K562 (cell line): ENCODE results near the gene CTRB2.

Experiments
- BHLHE40 ChIP-seq: IDR thresholded peaks from 2 replicates; pipeline ENCODE4 v1.6.1; 2011; ENCODE audit warnings: low read length, improper control_type of control experiment
- GATAD2B ChIP-seq: fragments of 450-650 bp; IDR thresholded peaks from 2 replicates; pipeline ENCODE4 v1.6.1; 2017; ENCODE audit warnings: mild to moderate bottlenecking, borderline replicate concordance
- POLR2A ChIP-seq: fragments of 450-650 bp; conservative IDR thresholded peaks from 2 replicates; pipeline ENCODE4 v1.6.1; 2016
- POLR2AphosphoS5 ChIP-seq: IDR thresholded peaks from 2 replicates; pipeline ENCODE4 v1.6.1; 2011; ENCODE audit warnings: mild to moderate bottlenecking, low read depth, low read length, moderate library complexity; ENCODE audit not compliant: control insufficient read depth, insufficient read depth
- PTBP1 ChIP-seq: fragments of 200-400 bp; formaldehyde crosslinking; IDR thresholded peaks from 2 replicates; pipeline ENCODE4 v1.6.1; 2017; ENCODE audit warnings: low read depth, low read length
- RAD21 ChIP-seq, 2 experiments: fragments of 250-450 bp in 1 of 2; fragments of 450-650 bp in 1 of 2; sonication (Bioruptor Pico) in 1 of 2; formaldehyde crosslinking in 1 of 2; IDR thresholded peaks in 1 of 2; conservative IDR thresholded peaks in 1 of 2; 2 replicates each; pipeline versions ENCODE4 v1.4.0 to v1.8.0; 2020 to 2022; ENCODE audit warnings: mild to moderate bottlenecking in 2 of 2, moderate library complexity in 1 of 2
- SIX5 ChIP-seq, 2 experiments: IDR thresholded peaks; 2 replicates each; pipeline ENCODE4 v1.6.1; 2011; ENCODE audit warnings: low read length in 2 of 2, borderline replicate concordance in 1 of 2, low read depth in 1 of 2, mild to moderate bottlenecking in 1 of 2, moderate library complexity in 1 of 2; ENCODE audit not compliant: insufficient read depth in 1 of 2
- SMAD3 ChIP-seq: fragments of 450-650 bp; formaldehyde crosslinking; conservative IDR thresholded peaks from 2 replicates; pipeline ENCODE4 v1.4.0; 2020; ENCODE audit warnings: mild to moderate bottlenecking
- ZNF668 ChIP-seq: fragments of 250-450 bp; sonication (Bioruptor Pico); IDR thresholded peaks from 2 replicates; pipeline ENCODE4 v1.8.0; 2022; ENCODE audit warnings: mild to moderate bottlenecking, inconsistent platforms
- TF ChIP-seq, protein P1 (sequence below), 3 experiments: IDR thresholded peaks in 2 of 3; conservative IDR thresholded peaks in 1 of 3; 2 replicates each; pipeline ENCODE4 v1.5.1; 2011 to 2012; ENCODE audit warnings: low read length in 3 of 3, mild to moderate bottlenecking in 3 of 3, control low read depth in 2 of 3, improper control_type of control experiment in 1 of 3, inconsistent platforms in 1 of 3, low read depth in 1 of 3, mixed read lengths in 1 of 3, moderate library complexity in 1 of 3; ENCODE audit not compliant: insufficient read depth in 2 of 3
- TF ChIP-seq, protein P2 (sequence below): fragments of 250-450 bp; sonication (Bioruptor Pico); IDR thresholded peaks from 2 replicates; pipeline ENCODE4 v1.5.0; 2020; ENCODE audit warnings: mild to moderate bottlenecking, borderline replicate concordance
- TF ChIP-seq, protein P3 (sequence below): sonication (generic); IDR thresholded peaks from 2 replicates; pipeline ENCODE4 v1.6.1; 2016

DNA sequence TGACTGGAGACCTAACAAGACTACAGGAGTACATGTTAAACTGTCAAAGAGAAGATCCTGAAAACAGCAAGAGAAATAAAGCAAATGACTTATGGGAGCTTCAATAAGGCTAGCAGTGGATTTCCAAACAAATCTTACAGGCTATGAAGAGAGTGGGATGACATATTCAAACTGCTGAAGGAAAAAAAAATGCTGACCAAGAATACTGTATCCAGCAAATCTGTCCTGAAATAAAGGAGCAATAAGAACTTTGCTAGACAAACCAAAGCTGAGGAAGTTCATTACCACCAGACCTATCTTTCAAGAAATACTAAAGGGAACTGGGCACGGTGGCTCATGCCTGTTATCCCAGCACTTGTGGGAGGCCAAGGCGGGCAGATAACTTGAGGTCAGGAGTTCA lies 30.0 kb downstream of the CTRB2 start:
- TF ChIP-seq POLR2AphosphoS5, result no peak
- TF ChIP-seq GATAD2B, result no peak
- TF ChIP-seq, protein P1, sequence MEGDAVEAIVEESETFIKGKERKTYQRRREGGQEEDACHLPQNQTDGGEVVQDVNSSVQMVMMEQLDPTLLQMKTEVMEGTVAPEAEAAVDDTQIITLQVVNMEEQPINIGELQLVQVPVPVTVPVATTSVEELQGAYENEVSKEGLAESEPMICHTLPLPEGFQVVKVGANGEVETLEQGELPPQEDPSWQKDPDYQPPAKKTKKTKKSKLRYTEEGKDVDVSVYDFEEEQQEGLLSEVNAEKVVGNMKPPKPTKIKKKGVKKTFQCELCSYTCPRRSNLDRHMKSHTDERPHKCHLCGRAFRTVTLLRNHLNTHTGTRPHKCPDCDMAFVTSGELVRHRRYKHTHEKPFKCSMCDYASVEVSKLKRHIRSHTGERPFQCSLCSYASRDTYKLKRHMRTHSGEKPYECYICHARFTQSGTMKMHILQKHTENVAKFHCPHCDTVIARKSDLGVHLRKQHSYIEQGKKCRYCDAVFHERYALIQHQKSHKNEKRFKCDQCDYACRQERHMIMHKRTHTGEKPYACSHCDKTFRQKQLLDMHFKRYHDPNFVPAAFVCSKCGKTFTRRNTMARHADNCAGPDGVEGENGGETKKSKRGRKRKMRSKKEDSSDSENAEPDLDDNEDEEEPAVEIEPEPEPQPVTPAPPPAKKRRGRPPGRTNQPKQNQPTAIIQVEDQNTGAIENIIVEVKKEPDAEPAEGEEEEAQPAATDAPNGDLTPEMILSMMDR (IDR thresholded peaks at IDR 0.05 in 2 of 3, conservative IDR thresholded peaks at IDR 0.05 in 1 of 3; ENCODE audit: insufficient read depth in 2 of 3, low read depth in 1 of 3, low read length in 3 of 3), result no peak
- TF ChIP-seq ZNF668 (CRISPR knock-in tag), result no peak
- no peak for TF ChIP-seq PTBP1
- no peak for TF ChIP-seq BHLHE40
- no peak for TF ChIP-seq SIX5 (IDR thresholded peaks at IDR 0.05; ENCODE audit: borderline replicate concordance in 1 of 2, insufficient read depth in 1 of 2, low read depth in 1 of 2, low read length in 2 of 2)
- TF ChIP-seq SMAD3, result no peak
- TF ChIP-seq, protein P2, sequence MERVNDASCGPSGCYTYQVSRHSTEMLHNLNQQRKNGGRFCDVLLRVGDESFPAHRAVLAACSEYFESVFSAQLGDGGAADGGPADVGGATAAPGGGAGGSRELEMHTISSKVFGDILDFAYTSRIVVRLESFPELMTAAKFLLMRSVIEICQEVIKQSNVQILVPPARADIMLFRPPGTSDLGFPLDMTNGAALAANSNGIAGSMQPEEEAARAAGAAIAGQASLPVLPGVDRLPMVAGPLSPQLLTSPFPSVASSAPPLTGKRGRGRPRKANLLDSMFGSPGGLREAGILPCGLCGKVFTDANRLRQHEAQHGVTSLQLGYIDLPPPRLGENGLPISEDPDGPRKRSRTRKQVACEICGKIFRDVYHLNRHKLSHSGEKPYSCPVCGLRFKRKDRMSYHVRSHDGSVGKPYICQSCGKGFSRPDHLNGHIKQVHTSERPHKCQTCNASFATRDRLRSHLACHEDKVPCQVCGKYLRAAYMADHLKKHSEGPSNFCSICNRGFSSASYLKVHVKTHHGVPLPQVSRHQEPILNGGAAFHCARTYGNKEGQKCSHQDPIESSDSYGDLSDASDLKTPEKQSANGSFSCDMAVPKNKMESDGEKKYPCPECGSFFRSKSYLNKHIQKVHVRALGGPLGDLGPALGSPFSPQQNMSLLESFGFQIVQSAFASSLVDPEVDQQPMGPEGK (CRISPR knock-in tag), result no peak
- TF ChIP-seq RAD21 (CRISPR knock-in tag; conservative IDR thresholded peaks at IDR 0.05 in 1 of 2, IDR thresholded peaks at IDR 0.05 in 1 of 2), result no peak
- TF ChIP-seq POLR2A, result no peak
- TF ChIP-seq, protein P3, sequence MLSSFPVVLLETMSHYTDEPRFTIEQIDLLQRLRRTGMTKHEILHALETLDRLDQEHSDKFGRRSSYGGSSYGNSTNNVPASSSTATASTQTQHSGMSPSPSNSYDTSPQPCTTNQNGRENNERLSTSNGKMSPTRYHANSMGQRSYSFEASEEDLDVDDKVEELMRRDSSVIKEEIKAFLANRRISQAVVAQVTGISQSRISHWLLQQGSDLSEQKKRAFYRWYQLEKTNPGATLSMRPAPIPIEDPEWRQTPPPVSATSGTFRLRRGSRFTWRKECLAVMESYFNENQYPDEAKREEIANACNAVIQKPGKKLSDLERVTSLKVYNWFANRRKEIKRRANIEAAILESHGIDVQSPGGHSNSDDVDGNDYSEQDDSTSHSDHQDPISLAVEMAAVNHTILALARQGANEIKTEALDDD, result no peak
